CD4-positive, CD25-positive, alpha-beta regulatory T cell (primary cell): ENCODE results near the gene FAM210A. TPM values are rescaled to one million over a fixed set of nuclear protein-coding genes. Genes with fewer than 3 reads are reported as not detected.
A peak's percentile ranks its signal among the peaks of the same experiment; 100 is the strongest.

Experiments
- ATAC-seq, 2 donors: fragments of 150-1000 bp; cut with Tn5 transposase; one replicate each; pipeline ENCODE4 v1.10.0; 2021; ENCODE audit warnings: low read depth in 2 of 2, moderate number of reproducible peaks in 2 of 2, moderate library complexity in 1 of 2
- DNase-seq, 3 donors: peaks; one replicate each; pipeline versions ENCODE4 v3.0.0 to v3.0.0-alpha.2; 2012 to 2022; ENCODE audit warnings: mixed read lengths in 1 of 3
- H3K27ac ChIP-seq: one replicate; pipeline ENCODE4 v1.7.0; 2013; ENCODE audit warnings: mild to moderate bottlenecking, low read length; ENCODE audit not compliant: insufficient read depth, poor library complexity, severe bottlenecking
- H3K27me3 ChIP-seq: one replicate; pipeline ENCODE4 v1.7.0; 2013; ENCODE audit warnings: low read length; ENCODE audit not compliant: control insufficient read depth, insufficient read depth
- H3K36me3 ChIP-seq: one replicate; pipeline ENCODE4 v1.7.0; 2013; ENCODE audit warnings: mild to moderate bottlenecking, low read length, moderate library complexity; ENCODE audit not compliant: control insufficient read depth, insufficient read depth
- H3K4me1 ChIP-seq: 2 replicates; pipeline ENCODE4 v1.7.0; 2013; ENCODE audit warnings: mild to moderate bottlenecking, low read length; ENCODE audit not compliant: insufficient read depth, control insufficient read depth, poor library complexity, severe bottlenecking
- H3K4me3 ChIP-seq: one replicate; pipeline ENCODE4 v1.7.0; 2013; ENCODE audit warnings: low read depth, mild to moderate bottlenecking, low read length, moderate library complexity
- H3K9me3 ChIP-seq, 2 experiments: 1 replicate in 1 of 2; 2 replicates in 1 of 2; pipeline ENCODE4 v1.7.0; 2013; ENCODE audit warnings: low read length in 2 of 2, mild to moderate bottlenecking in 1 of 2, moderate library complexity in 1 of 2; ENCODE audit not compliant: control insufficient read depth in 2 of 2
- H3K27ac Mint-ChIP-seq, 3 donors: one replicate each; pipeline ENCODE4 v1.8.0; 2020 to 2022; ENCODE audit warnings: mild to moderate bottlenecking in 3 of 3, mixed read lengths in 3 of 3, moderate library complexity in 2 of 3
- H3K27me3 Mint-ChIP-seq: one replicate; pipeline ENCODE4 v1.8.0; 2022; ENCODE audit warnings: mild to moderate bottlenecking, mixed read lengths
- H3K36me3 Mint-ChIP-seq: one replicate; pipeline ENCODE4 v1.8.0; 2020; ENCODE audit warnings: mixed read lengths
- H3K4me1 Mint-ChIP-seq, 4 donors: one replicate each; pipeline ENCODE4 v1.8.0; 2020 to 2022; ENCODE audit warnings: mixed read lengths in 4 of 4, mild to moderate bottlenecking in 1 of 4
- H3K4me3 Mint-ChIP-seq, 4 donors: one replicate each; pipeline ENCODE4 v1.8.0; 2020 to 2022; ENCODE audit warnings: mild to moderate bottlenecking in 4 of 4, mixed read lengths in 4 of 4, moderate library complexity in 3 of 4
- H3K9me3 Mint-ChIP-seq, 7 donors: one replicate each; pipeline ENCODE4 v1.8.0; 2020 to 2022; ENCODE audit warnings: mixed read lengths in 7 of 7, mild to moderate bottlenecking in 3 of 7, moderate library complexity in 2 of 7
- polyA plus RNA-seq, 4 donors: library from polyadenylated mRNA; unstranded; fragments of 300-500 nt; fragmentation: Illumina TruSeq; gene quantifications; one replicate each; pipeline ENCODE4 v1.2.3, GENCODE V29; 2021
- total RNA-seq: library from RNA; stranded (reverse); gene quantifications from one replicate; pipeline ENCODE4 v1.2.3, GENCODE V29; 2022

The FAM210A gene
- total and polyA plus RNA-seq, 5 donors from 2014 or later, result 6.5 to 19.5 (median 9.4) TPM

DNA sequence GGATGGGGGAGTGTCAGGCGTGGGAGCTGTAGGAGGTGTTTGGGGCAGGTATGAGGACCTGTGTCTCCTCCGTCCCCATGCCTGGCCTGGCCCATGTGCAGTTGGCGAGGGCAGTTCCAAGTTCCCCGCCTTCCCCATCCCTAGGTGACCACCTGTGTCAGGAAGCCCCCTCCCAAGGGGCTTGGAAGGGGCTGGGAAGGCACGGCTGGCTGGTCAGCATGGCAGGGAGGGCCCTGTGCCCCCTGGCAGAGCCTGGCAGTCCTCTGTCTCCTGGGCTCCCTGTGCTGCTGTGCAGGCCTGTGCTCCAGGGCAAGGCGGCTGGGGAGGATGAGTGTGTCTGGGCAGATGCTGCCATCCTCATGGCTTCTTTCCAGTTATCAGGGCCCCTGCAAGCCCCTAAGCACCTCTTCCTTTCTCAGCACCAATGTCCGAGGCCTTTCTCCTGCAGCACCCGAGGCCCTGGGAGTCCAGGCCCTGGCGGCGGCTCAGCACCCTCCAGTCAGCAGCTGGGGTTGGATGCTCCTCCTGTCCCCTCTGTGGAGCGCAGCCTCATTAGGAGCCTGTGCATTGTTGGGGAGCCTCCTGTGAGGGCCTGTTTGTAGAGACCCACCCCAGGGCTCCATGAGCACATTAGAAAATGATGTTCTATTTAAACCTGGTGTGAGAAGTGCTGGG, 101.7 kb downstream of the FAM210A start:
- H3K27ac Mint-ChIP-seq, result peak overlapping the region; percentile 78 to 86 (median 84)
- DNase-seq, result no peak
- H3K9me3 Mint-ChIP-seq, result no peaks in the 10 kb centered on the region

DNA sequence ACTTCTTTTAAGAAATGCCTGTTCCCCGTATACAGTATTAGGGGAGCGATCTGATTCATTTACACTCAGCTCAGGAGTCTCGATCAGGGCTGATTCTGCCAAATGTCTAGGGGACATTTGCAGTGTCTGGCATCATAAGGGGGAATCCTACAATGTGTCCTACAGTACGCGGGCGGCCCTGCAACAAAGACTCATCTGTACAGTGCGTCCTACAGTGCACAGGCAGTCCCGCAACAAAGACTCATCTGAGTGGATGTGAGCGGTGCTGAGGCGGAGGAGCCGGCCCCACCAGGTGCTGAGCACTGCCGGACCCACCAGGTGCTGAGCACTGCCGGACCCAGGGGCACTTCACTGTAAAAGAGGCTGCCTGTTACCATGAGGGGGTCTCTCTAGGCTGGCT, 102.5 kb downstream of the FAM210A start:
- no peaks in the 10 kb centered on the region for H3K27me3 Mint-ChIP-seq
- H3K27me3 ChIP-seq, result no peaks in the 10 kb centered on the region
- H3K36me3 ChIP-seq, result peaks cover 29% of the 10 kb centered on the region
- peaks cover 0 to 34% (median 19%) of the 10 kb centered on the region in 4 donors for H3K4me1 Mint-ChIP-seq
- peaks cover 23% of the 10 kb centered on the region for H3K36me3 Mint-ChIP-seq
- H3K9me3 ChIP-seq, result no peaks in the 10 kb centered on the region
- no peak for DNase-seq
- no peak overlapping the region for H3K4me3 ChIP-seq
- H3K4me1 ChIP-seq, result no peaks in the 10 kb centered on the region
- ATAC-seq, result no peak
- H3K27ac Mint-ChIP-seq, result peak overlapping the region; percentile 42 to 81 (median 56)
- no peaks in the 10 kb centered on the region for H3K9me3 Mint-ChIP-seq
- no peak overlapping the region for H3K27ac ChIP-seq
- no peak overlapping the region for H3K4me3 Mint-ChIP-seq

More for the DNA sequence above, 101.7 kb downstream of the FAM210A start:
- Histone ChIP-seq H3K27me3 (no peaks in the 10 kb centered on the region), H3K36me3 (peaks cover 29% of the 10 kb centered on the region), H3K4me1 (no peaks in the 10 kb centered on the region), H3K4me3 (no peak overlapping the region), H3K9me3 (no peaks in the 10 kb centered on the region), H3K27ac (no peak overlapping the region)
- Mint-ChIP-seq H3K4me3 (no peak overlapping the region), H3K4me1 (peaks cover 0 to 37% (median 25%) of the 10 kb centered on the region in 4 donors), H3K27me3 (no peaks in the 10 kb centered on the region), H3K36me3 (peaks cover 23% of the 10 kb centered on the region)
- ATAC-seq, result no peak

DNA sequence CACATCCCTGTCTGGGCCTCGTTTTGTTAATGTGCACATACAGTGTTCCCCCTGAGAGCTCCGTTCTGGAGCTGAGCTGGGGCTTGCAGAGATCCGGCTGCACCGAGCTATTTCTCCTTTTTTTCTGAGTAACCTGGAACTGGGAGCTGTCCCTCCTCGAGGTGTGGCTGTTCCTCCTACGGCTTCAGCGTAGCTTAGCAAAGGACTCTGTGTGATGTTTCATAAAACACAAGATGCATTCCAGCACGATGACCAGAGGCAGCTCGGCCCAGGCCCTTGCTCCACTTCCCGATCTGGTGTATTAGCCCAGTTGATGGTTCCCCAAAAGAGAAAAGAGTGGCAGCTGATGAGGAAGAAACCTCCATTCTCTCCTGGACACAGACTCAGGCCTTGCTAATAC, 103.0 kb downstream of the FAM210A start:
- Histone ChIP-seq H3K27ac (no peak overlapping the region), H3K36me3 (peaks cover 29% of the 10 kb centered on the region), H3K27me3 (no peaks in the 10 kb centered on the region), H3K4me3 (no peak overlapping the region), H3K9me3 (no peaks in the 10 kb centered on the region), H3K4me1 (no peaks in the 10 kb centered on the region)
- Mint-ChIP-seq H3K4me3 (no peak overlapping the region), H3K27ac (peak overlapping the region in 2 of 3 donors; percentile 15 to 81), H3K4me1 (peaks cover 0 to 34% (median 16%) of the 10 kb centered on the region in 4 donors), H3K27me3 (no peaks in the 10 kb centered on the region), H3K9me3 (no peaks in the 10 kb centered on the region), H3K36me3 (peaks cover 23% of the 10 kb centered on the region)
- DNase-seq, result no peak
- ATAC-seq, result no peak

DNA sequence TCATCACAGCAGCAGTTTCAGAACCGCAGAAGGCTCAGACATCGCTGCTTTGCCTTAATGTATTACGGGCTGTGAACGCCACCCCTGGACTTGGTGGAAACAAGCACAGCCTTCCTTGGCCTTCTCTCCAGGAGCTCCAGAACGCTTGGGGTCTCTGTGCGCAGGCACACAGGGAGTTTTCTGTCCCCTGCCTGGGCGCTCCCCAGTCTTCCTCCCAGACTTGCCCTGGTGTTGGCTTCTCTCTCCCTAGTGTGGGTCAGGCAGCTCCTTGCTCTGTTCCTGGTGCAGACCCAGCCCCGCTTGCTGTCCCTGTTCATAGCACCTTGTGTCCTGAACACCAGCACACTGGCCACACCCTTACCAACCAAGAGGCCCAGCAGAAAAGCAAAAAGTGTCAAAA, 103.6 kb downstream of the FAM210A start:
- Histone ChIP-seq H3K27ac (no peak overlapping the region), H3K27me3 (no peaks in the 10 kb centered on the region), H3K36me3 (peaks cover 29% of the 10 kb centered on the region), H3K4me1 (no peaks in the 10 kb centered on the region), H3K9me3 (no peaks in the 10 kb centered on the region), H3K4me3 (no peak overlapping the region)
- DNase-seq (no peak), ATAC-seq (no peak)
- H3K36me3 Mint-ChIP-seq, result peaks cover 23% of the 10 kb centered on the region
- no peaks in the 10 kb centered on the region for H3K9me3 Mint-ChIP-seq
- no peaks in the 10 kb centered on the region for H3K27me3 Mint-ChIP-seq
- H3K27ac Mint-ChIP-seq, result no peak overlapping the region
- no peak overlapping the region for H3K4me3 Mint-ChIP-seq
- H3K4me1 Mint-ChIP-seq, result peaks cover 2 to 36% (median 18%) of the 10 kb centered on the region in 4 donors

DNA sequence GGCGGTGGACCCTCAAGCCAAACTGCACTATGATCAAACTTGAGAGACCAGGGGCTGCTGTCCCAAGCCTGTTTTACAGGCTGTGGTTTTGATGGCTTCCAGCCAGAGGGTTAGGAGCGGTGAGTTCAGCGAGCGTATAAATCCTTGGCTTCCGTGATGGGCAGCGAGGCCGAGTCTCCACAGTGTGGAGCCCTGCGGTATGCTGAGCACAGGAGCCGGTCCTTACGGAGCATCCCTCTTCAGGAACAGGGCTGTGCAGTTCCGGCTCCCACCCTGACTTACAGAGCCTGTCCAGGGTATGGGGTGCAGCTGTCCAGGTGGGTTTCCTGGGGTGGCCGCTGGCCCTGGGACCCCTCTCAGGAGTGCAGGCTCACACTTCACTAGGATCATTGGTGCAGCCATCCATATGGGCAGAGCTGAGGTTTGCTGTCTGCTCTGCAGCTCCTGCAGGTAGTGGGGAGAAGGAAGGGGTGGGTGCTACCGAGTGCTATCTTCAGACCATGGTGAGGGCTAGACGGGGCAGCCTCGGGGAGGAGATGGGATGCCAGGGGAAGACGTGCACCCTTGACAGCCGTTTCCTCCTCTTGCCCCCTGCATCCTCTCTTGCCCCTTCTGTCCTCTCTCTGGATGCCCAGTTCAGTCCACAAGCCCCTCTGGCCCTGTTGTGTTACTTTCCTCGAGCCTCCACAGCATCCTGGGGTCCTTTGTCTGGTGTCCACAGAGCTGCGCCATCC, 104.3 kb downstream of the FAM210A start:
- Mint-ChIP-seq H3K4me3 (peak overlapping the region in 1 of 4 donors; percentile 41), H3K4me1 (peaks cover 9 to 39% (median 23%) of the 10 kb centered on the region in 4 donors), H3K9me3 (no peaks in the 10 kb centered on the region), H3K36me3 (peaks cover 23% of the 10 kb centered on the region), H3K27ac (peak overlapping the region in 1 of 3 donors; percentile 74), H3K27me3 (no peaks in the 10 kb centered on the region)
- Histone ChIP-seq H3K4me3 (no peak overlapping the region), H3K36me3 (peaks cover 29% of the 10 kb centered on the region), H3K27ac (no peak overlapping the region), H3K4me1 (peaks cover 3% of the 10 kb centered on the region), H3K27me3 (no peaks in the 10 kb centered on the region), H3K9me3 (no peaks in the 10 kb centered on the region)
- DNase-seq (no peak), ATAC-seq (no peak)

DNA sequence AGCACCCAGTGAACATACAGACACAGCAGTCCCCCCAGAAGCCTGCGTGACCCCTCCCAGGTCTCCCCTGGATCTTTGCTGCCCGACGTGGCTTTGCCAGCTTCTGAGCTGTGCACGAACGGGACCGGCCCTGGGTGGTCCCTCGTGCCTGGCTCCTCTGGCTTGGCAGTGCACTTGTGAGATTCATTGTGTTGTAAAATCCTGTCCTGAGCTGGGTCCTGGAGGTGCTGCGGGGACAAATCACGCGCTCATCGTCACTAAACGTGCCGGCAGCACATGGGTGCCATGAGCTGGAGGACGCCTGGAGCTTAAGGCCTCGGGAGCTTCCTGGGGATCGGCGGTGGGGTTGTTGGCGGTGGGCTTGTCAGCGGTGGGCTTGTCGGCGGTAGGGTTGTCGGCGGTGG, 104.9 kb downstream of the FAM210A start:
- no peak overlapping the region for H3K4me3 ChIP-seq
- Mint-ChIP-seq H3K27me3 (no peaks in the 10 kb centered on the region), H3K4me1 (peaks cover 11 to 40% (median 24%) of the 10 kb centered on the region in 4 donors), H3K9me3 (no peaks in the 10 kb centered on the region), H3K4me3 (no peak overlapping the region), H3K36me3 (peaks cover 21% of the 10 kb centered on the region), H3K27ac (peak overlapping the region in 2 of 3 donors; percentile 36 to 74)
- no peaks in the 10 kb centered on the region for H3K9me3 ChIP-seq
- no peaks in the 10 kb centered on the region for H3K27me3 ChIP-seq
- ATAC-seq (no peak), DNase-seq (no peak)
- peaks cover 9% of the 10 kb centered on the region for H3K4me1 ChIP-seq
- no peak overlapping the region for H3K27ac ChIP-seq
- peaks cover 29% of the 10 kb centered on the region for H3K36me3 ChIP-seq

DNA sequence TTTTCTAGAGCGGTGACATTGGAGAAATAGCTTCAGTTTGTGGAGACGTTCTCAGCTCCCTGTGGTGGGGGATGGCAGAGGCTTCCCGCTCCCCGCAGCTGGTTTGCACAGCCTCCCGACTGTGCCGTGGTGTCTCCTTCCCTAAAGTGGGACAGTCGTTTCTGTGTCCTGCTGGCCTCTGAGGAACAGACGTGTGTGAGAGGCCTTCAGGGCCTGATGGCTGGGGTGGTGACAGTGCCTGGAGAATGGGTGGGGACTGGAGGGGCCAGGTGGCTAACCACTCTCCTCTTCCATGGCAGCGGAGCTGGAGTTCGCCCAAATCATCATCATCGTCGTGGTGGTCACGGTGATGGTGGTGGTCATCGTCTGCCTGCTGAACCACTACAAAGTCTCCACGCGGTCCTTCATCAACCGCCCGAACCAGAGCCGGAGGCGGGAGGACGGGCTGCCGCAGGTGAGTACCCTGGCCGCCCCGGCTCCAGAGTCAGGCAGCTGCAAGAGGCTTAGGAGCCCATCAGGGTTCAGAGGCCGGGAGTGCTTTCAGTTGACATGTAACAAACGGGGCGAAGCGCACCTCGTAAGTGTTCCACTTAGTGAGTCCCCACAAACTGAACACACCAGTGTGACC, 105.4 kb downstream of the FAM210A start:
- peaks cover 11 to 40% (median 24%) of the 10 kb centered on the region in 4 donors for H3K4me1 Mint-ChIP-seq
- Histone ChIP-seq H3K36me3 (peaks cover 29% of the 10 kb centered on the region), H3K27ac (no peak overlapping the region), H3K4me3 (no peak overlapping the region), H3K4me1 (peaks cover 14% of the 10 kb centered on the region), H3K27me3 (no peaks in the 10 kb centered on the region), H3K9me3 (no peaks in the 10 kb centered on the region)
- DNase-seq (no peak), ATAC-seq (no peak)
- no peaks in the 10 kb centered on the region for H3K9me3 Mint-ChIP-seq
- no peak overlapping the region for H3K4me3 Mint-ChIP-seq
- H3K27me3 Mint-ChIP-seq, result no peaks in the 10 kb centered on the region
- H3K36me3 Mint-ChIP-seq, result peaks cover 16% of the 10 kb centered on the region
- no peak overlapping the region for H3K27ac Mint-ChIP-seq
